Activated T-helper 2 cell treated with anti-CD3 and anti-CD28 coated beads, Interferon-gamma antibody, Interleukin-2, Interleukin-4, amounts not matched to agents 10 μg/mL and 5 μg/mL and 100 μg/mL, durations not matched to agents 14 hours and 24 hours and 36 hours (primary cell): ENCODE measurements around the gene PRMT1. TPM values are rescaled to one million over a fixed set of nuclear protein-coding genes. Genes with fewer than 3 reads are reported as not detected.

ENCODE experiments used
- DNase-seq: peaks from one replicate; pipeline ENCODE4 v3.0.0; 2021; ENCODE audit warnings: low spot score
- H3K27ac Mint-ChIP-seq: one replicate; pipeline ENCODE4 v1.8.0; 2021; ENCODE audit warnings: mixed read lengths
- H3K27me3 Mint-ChIP-seq: one replicate; pipeline ENCODE4 v1.8.0; 2021; ENCODE audit warnings: low read depth, mixed read lengths
- H3K36me3 Mint-ChIP-seq: one replicate; pipeline ENCODE4 v1.8.0; 2021; ENCODE audit warnings: low read depth, mixed read lengths
- H3K4me1 Mint-ChIP-seq: one replicate; pipeline ENCODE4 v1.8.0; 2021; ENCODE audit warnings: low read depth, mixed read lengths
- H3K4me3 Mint-ChIP-seq: one replicate; pipeline ENCODE4 v1.8.0; 2021; ENCODE audit warnings: low read depth, mild to moderate bottlenecking, moderate library complexity, mixed read lengths
- H3K9me3 Mint-ChIP-seq: one replicate; pipeline ENCODE4 v1.8.0; 2021; ENCODE audit warnings: mixed read lengths
- intact Hi-C: fragments of 100-400 bp; cut with micrococcal nuclease; formaldehyde crosslinking; loops from one replicate; pipeline ENCODE4 v1.15.1; 2023
- total RNA-seq: library from RNA; stranded (reverse); gene quantifications from 2 replicates; pipeline ENCODE4 v1.2.3, GENCODE V29; 2022

PRMT1 gene
- total RNA-seq, 1 donor from 2014 or later: 431 TPM

- intact Hi-C loops: no loop called here
- Mint-ChIP-seq H3K27ac (no peak overlapping the region), H3K4me1 (no peaks in the 10 kb centered on the region), H3K27me3 (no peaks in the 10 kb centered on the region), H3K36me3 (peaks cover 51% of the 10 kb centered on the region), H3K4me3 (no peak overlapping the region), H3K9me3 (no peaks in the 10 kb centered on the region)
- DNase-seq: no peak
Measured at GRCh38 chr19:49654581-49654980, 22.5 kb upstream of the PRMT1 start.

- Mint-ChIP-seq H3K9me3 (no peaks in the 10 kb centered on the region), H3K4me1 (no peaks in the 10 kb centered on the region), H3K27ac (no peak overlapping the region), H3K4me3 (no peak overlapping the region), H3K36me3 (peaks cover 56% of the 10 kb centered on the region), H3K27me3 (no peaks in the 10 kb centered on the region)
- DNase-seq: no peak
- intact Hi-C loops: no loop called here
Measured at GRCh38 chr19:49655570-49656455, 21.3 kb upstream of the PRMT1 start.

GRCh38 chr19:49656456-49657109 is 20.5 kb upstream of the PRMT1 start:
- peaks cover 53% of the 10 kb centered on the region for H3K36me3 Mint-ChIP-seq
- H3K27ac Mint-ChIP-seq: no peak overlapping the region

GRCh38 chr19:49657493-49658138 is 19.5 kb upstream of the PRMT1 start:
- H3K27me3 Mint-ChIP-seq: no peaks in the 10 kb centered on the region
- intact Hi-C loops: no loop called here
- no peaks in the 10 kb centered on the region for H3K9me3 Mint-ChIP-seq
- H3K4me1 Mint-ChIP-seq: peaks cover 1% of the 10 kb centered on the region
- DNase-seq: no peak
- H3K27ac Mint-ChIP-seq: no peak overlapping the region
- peaks cover 63% of the 10 kb centered on the region for H3K36me3 Mint-ChIP-seq
- H3K4me3 Mint-ChIP-seq: no peak overlapping the region

More at GRCh38 chr19:49656456-49657109, 20.5 kb upstream of the PRMT1 start:
- no peaks in the 10 kb centered on the region for H3K9me3 Mint-ChIP-seq
- no peaks in the 10 kb centered on the region for H3K27me3 Mint-ChIP-seq
- DNase-seq: no peak
- H3K4me1 Mint-ChIP-seq: no peaks in the 10 kb centered on the region
- intact Hi-C loops: no loop called here
- H3K4me3 Mint-ChIP-seq: no peak overlapping the region

- H3K4me1 Mint-ChIP-seq: peaks cover 6% of the 10 kb centered on the region
- H3K36me3 Mint-ChIP-seq: peaks cover 65% of the 10 kb centered on the region
- no peaks in the 10 kb centered on the region for H3K27me3 Mint-ChIP-seq
- H3K4me3 Mint-ChIP-seq: no peak overlapping the region
- H3K27ac Mint-ChIP-seq: no peak overlapping the region
- H3K9me3 Mint-ChIP-seq: no peaks in the 10 kb centered on the region
- intact Hi-C loops: no loop called here
- no peak for DNase-seq
Measured at GRCh38 chr19:49658139-49658517, 18.9 kb upstream of the PRMT1 start.

GRCh38 chr19:49658566-49659442 is 18.3 kb upstream of the PRMT1 start:
- Mint-ChIP-seq H3K4me1 (peaks cover 6% of the 10 kb centered on the region), H3K27me3 (no peaks in the 10 kb centered on the region), H3K36me3 (peaks cover 63% of the 10 kb centered on the region), H3K9me3 (no peaks in the 10 kb centered on the region), H3K27ac (no peak overlapping the region), H3K4me3 (no peak overlapping the region)
- DNase-seq: no peak
- intact Hi-C loops: no loop called here

- no peak for DNase-seq
- no peaks in the 10 kb centered on the region for H3K9me3 Mint-ChIP-seq
- H3K4me3 Mint-ChIP-seq: no peak overlapping the region
- H3K36me3 Mint-ChIP-seq: peaks cover 54% of the 10 kb centered on the region
- H3K4me1 Mint-ChIP-seq: peaks cover 10% of the 10 kb centered on the region
- no peaks in the 10 kb centered on the region for H3K27me3 Mint-ChIP-seq
- intact Hi-C loops: loop anchor here (10.0 kb wide), 1 partner anchor 154 kb away; the partner anchor contains the start of genes FUZ and MED25
- H3K27ac Mint-ChIP-seq: no peak overlapping the region
Measured at GRCh38 chr19:49660338-49660961, 16.6 kb upstream of the PRMT1 start.

- peaks cover 45% of the 10 kb centered on the region for H3K36me3 Mint-ChIP-seq
- no peak for DNase-seq
- intact Hi-C loops: loop anchor here (10.0 kb wide), 1 partner anchor 153 kb away; the partner anchor contains the start of genes FUZ and MED25
- peaks cover 14% of the 10 kb centered on the region for H3K4me1 Mint-ChIP-seq
- H3K27me3 Mint-ChIP-seq: no peaks in the 10 kb centered on the region
- H3K4me3 Mint-ChIP-seq: no peak overlapping the region
- H3K9me3 Mint-ChIP-seq: no peaks in the 10 kb centered on the region
- no peak overlapping the region for H3K27ac Mint-ChIP-seq
Measured at GRCh38 chr19:49662011-49662410, 15.1 kb upstream of the PRMT1 start.

GRCh38 chr19:49663224-49663623 is 13.8 kb upstream of the PRMT1 start:
- intact Hi-C loops: loop anchor here (10.0 kb wide), 1 partner anchor 152 kb away; the partner anchor contains the start of genes FUZ and MED25
- DNase-seq: no peak
- H3K27me3 Mint-ChIP-seq: no peaks in the 10 kb centered on the region
- H3K36me3 Mint-ChIP-seq: peaks cover 39% of the 10 kb centered on the region
- H3K9me3 Mint-ChIP-seq: no peaks in the 10 kb centered on the region
- peak overlapping the region; percentile 95 for H3K4me3 Mint-ChIP-seq
- H3K27ac Mint-ChIP-seq: peak overlapping the region; percentile 87
- H3K4me1 Mint-ChIP-seq: peaks cover 20% of the 10 kb centered on the region

- peaks cover 20% of the 10 kb centered on the region for H3K4me1 Mint-ChIP-seq
- peaks cover 35% of the 10 kb centered on the region for H3K36me3 Mint-ChIP-seq
- DNase-seq: peak; percentile 79
- peak overlapping the region; percentile 95 for H3K4me3 Mint-ChIP-seq
- H3K9me3 Mint-ChIP-seq: no peaks in the 10 kb centered on the region
- H3K27me3 Mint-ChIP-seq: no peaks in the 10 kb centered on the region
- intact Hi-C loops: loop anchor here (1.0 to 10.0 kb wide), 3 partner anchors 12 to 150 kb away; partner anchors contain the start of genes FUZ, MED25 and SCAF1
- peak overlapping the region; percentile 87 for H3K27ac Mint-ChIP-seq
Measured at GRCh38 chr19:49664171-49665035, 12.7 kb upstream of the PRMT1 start.

- Mint-ChIP-seq H3K4me1 (peaks cover 20% of the 10 kb centered on the region), H3K9me3 (no peaks in the 10 kb centered on the region), H3K36me3 (peaks cover 33% of the 10 kb centered on the region), H3K4me3 (peak overlapping the region; percentile 95), H3K27me3 (no peaks in the 10 kb centered on the region), H3K27ac (peak overlapping the region; percentile 87)
- intact Hi-C loops: loop anchor here (1.0 to 10.0 kb wide), 2 partner anchors 11 to 150 kb away; partner anchors contain the start of genes FUZ and MED25
- no peak for DNase-seq
Measured at GRCh38 chr19:49665036-49665350, 12.1 kb upstream of the PRMT1 start.
